Tibial artery (tissue), 4 donors: ENCODE measurements around the gene PAK1IP1.

Experiments used
- DNase-seq, 2 donors: peaks; one replicate each; pipeline ENCODE4 v3.0.0-alpha.2; 2019
- H3K27ac ChIP-seq, 2 donors: fragments of 200-600 bp; sonication (generic) in 1 of 2; 1 replicate in 1 of 2; 2 replicates in 1 of 2; pipeline ENCODE4 v1.5.1; 2018 to 2019; ENCODE audit warnings: mild to moderate bottlenecking in 1 of 2
- H3K27me3 ChIP-seq, 2 donors: fragments of 200-600 bp; sonication (generic) in 1 of 2; one replicate each; pipeline versions ENCODE4 v1.5.1 to v1.6.0; 2016 to 2019
- H3K36me3 ChIP-seq, 3 donors: fragments of 200-600 bp; sonication (generic) in 2 of 3; one replicate each; pipeline ENCODE4 v1.5.1; 2016 to 2019; ENCODE audit warnings: mild to moderate bottlenecking in 2 of 3
- H3K4me1 ChIP-seq, 4 donors: fragments of 200-600 bp; sonication (generic) in 2 of 4; 1 replicate in 3 of 4; 2 replicates in 1 of 4; pipeline ENCODE4 v1.5.1; 2016 to 2019
- H3K4me3 ChIP-seq, 2 donors: fragments of 200-600 bp; sonication (generic) in 1 of 2; 1 replicate in 1 of 2; 2 replicates in 1 of 2; pipeline ENCODE4 v1.5.1; 2018 to 2019; ENCODE audit warnings: mild to moderate bottlenecking in 2 of 2
- H3K9me3 ChIP-seq, 3 donors: fragments of 200-600 bp; sonication (generic) in 1 of 3; one replicate each; pipeline ENCODE4 v1.5.1; 2016 to 2019
- intact Hi-C: fragments of 100-400 bp; cut with DNase I; formaldehyde crosslinking; loops from one replicate; pipeline ENCODE4 v1.15.0; 2023; ENCODE audit warnings: low total_unique reads
- TF ChIP-seq, protein P1 (sequence below), 2 experiments: fragments of 200-600 bp in 1 of 2; fragments of 450-650 bp in 1 of 2; IDR thresholded peaks; one replicate each; pipeline ENCODE4 v1.5.1; 2017 to 2019; ENCODE audit warnings: antibody characterized with exemption in 2 of 2, mild to moderate bottlenecking in 1 of 2, moderate library complexity in 1 of 2

The PAK1IP1 gene

GRCh38 chr6:10725716-10726115, 30.9 kb downstream of the PAK1IP1 start:
- Histone ChIP-seq H3K27me3 (no peaks in the 10 kb centered on the region), H3K36me3 (peaks cover 7 to 55% (median 34%) of the 10 kb centered on the region in 3 donors), H3K4me3 (no peak overlapping the region), H3K9me3 (no peaks in the 10 kb centered on the region), H3K27ac (no peak overlapping the region), H3K4me1 (peaks cover 7 to 41% (median 28%) of the 10 kb centered on the region in 4 donors)
- TF ChIP-seq, protein P1, sequence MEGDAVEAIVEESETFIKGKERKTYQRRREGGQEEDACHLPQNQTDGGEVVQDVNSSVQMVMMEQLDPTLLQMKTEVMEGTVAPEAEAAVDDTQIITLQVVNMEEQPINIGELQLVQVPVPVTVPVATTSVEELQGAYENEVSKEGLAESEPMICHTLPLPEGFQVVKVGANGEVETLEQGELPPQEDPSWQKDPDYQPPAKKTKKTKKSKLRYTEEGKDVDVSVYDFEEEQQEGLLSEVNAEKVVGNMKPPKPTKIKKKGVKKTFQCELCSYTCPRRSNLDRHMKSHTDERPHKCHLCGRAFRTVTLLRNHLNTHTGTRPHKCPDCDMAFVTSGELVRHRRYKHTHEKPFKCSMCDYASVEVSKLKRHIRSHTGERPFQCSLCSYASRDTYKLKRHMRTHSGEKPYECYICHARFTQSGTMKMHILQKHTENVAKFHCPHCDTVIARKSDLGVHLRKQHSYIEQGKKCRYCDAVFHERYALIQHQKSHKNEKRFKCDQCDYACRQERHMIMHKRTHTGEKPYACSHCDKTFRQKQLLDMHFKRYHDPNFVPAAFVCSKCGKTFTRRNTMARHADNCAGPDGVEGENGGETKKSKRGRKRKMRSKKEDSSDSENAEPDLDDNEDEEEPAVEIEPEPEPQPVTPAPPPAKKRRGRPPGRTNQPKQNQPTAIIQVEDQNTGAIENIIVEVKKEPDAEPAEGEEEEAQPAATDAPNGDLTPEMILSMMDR (IDR thresholded peaks at IDR 0.05): no peak
- intact Hi-C loops: no loop called here
- DNase-seq: no peak

DNA sequence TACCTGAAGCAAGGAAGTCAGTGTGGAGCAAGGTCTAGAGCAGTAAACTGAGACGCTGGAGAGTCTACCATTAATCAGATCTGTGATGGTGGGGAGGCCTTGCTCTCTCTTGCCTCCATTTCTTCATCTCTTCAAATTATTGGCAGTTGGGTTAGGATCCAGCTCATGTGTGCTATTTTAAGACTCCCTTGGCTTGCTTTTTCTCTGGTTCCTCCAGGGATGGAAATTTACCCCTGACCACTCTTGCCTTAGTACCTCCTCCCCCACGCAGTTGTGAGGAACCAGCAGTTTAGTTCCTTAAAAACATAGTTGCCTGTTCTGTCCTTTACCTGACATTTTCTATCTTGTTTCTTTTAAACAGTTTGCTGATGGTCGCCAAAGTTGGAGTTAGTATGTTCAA, 35.5 kb downstream of the PAK1IP1 start:
- TF ChIP-seq, protein P1 (IDR thresholded peaks at IDR 0.05): no peak

GRCh38 chr6:10733151-10733715, 38.5 kb downstream of the PAK1IP1 start:
- intact Hi-C loops: no loop called here
- TF ChIP-seq, protein P1 (IDR thresholded peaks at IDR 0.05): no peak
- Histone ChIP-seq H3K4me1 (peaks cover 0 to 6% (median 0%) of the 10 kb centered on the region in 4 donors), H3K9me3 (no peaks in the 10 kb centered on the region), H3K36me3 (peaks cover 30 to 57% (median 47%) of the 10 kb centered on the region in 3 donors), H3K27me3 (no peaks in the 10 kb centered on the region), H3K27ac (no peak overlapping the region), H3K4me3 (no peak overlapping the region)
- DNase-seq: no peak

More for the DNA sequence above, 35.5 kb downstream of the PAK1IP1 start:
- intact Hi-C loops: no loop called here
- no peak for DNase-seq
- H3K27me3 ChIP-seq: no peaks in the 10 kb centered on the region
- H3K36me3 ChIP-seq: peaks cover 30 to 87% (median 55%) of the 10 kb centered on the region in 3 donors
- peaks cover 0 to 12% (median 3%) of the 10 kb centered on the region in 4 donors for H3K4me1 ChIP-seq
- H3K4me3 ChIP-seq: no peak overlapping the region
- H3K9me3 ChIP-seq: no peaks in the 10 kb centered on the region
- H3K27ac ChIP-seq: no peak overlapping the region

- peaks cover 30 to 51% (median 41%) of the 10 kb centered on the region in 3 donors for H3K36me3 ChIP-seq
- intact Hi-C loops: no loop called here
- no peak overlapping the region for H3K27ac ChIP-seq
- H3K27me3 ChIP-seq: no peaks in the 10 kb centered on the region
- TF ChIP-seq, protein P1 (IDR thresholded peaks at IDR 0.05): no peak
- no peak overlapping the region for H3K4me3 ChIP-seq
- no peaks in the 10 kb centered on the region for H3K9me3 ChIP-seq
- DNase-seq: no peak
- H3K4me1 ChIP-seq: peaks cover 0 to 6% (median 0%) of the 10 kb centered on the region in 4 donors
These were observed 39.1 kb downstream of the PAK1IP1 start for GRCh38 chr6:10733863-10734262.

- no peak overlapping the region for H3K4me3 ChIP-seq
- H3K36me3 ChIP-seq: peaks cover 18 to 22% (median 19%) of the 10 kb centered on the region in 3 donors
- no peak for DNase-seq
- no peaks in the 10 kb centered on the region for H3K27me3 ChIP-seq
- intact Hi-C loops: no loop called here
- H3K4me1 ChIP-seq: no peaks in the 10 kb centered on the region
- no peaks in the 10 kb centered on the region for H3K9me3 ChIP-seq
- TF ChIP-seq, protein P1 (IDR thresholded peaks at IDR 0.05): no peak
- H3K27ac ChIP-seq: no peak overlapping the region
These were observed 42.0 kb downstream of the PAK1IP1 start for GRCh38 chr6:10736731-10737130.
